Sigmoid colon (tissue), 4 donors: Measurements from ENCODE around the gene JAKMIP1.

Experiments used
- CTCF ChIP-seq, 4 experiments: fragments of 450-650 bp in 3 of 4; fragments of 200-600 bp in 1 of 4; IDR thresholded peaks; one replicate each; pipeline ENCODE4 v1.5.1; 2016 to 2019; ENCODE audit warnings: antibody characterized with exemption in 4 of 4, mild to moderate bottlenecking in 3 of 4, moderate library complexity in 2 of 4
- EP300 ChIP-seq, 4 donors: sonication (generic); formaldehyde crosslinking; IDR thresholded peaks; one replicate each; pipeline ENCODE4 v1.6.1; 2017; ENCODE audit warnings: antibody characterized with exemption in 4 of 4
- POLR2A ChIP-seq, 2 donors: fragments of 450-650 bp; IDR thresholded peaks; one replicate each; pipeline ENCODE4 v1.6.1; 2016; ENCODE audit warnings: antibody characterized with exemption in 2 of 2, mild to moderate bottlenecking in 2 of 2, moderate library complexity in 2 of 2
- POLR2AphosphoS5 ChIP-seq, 4 donors: sonication (generic); formaldehyde crosslinking; IDR thresholded peaks; one replicate each; pipeline ENCODE4 v1.6.1; 2017; ENCODE audit warnings: antibody characterized with exemption in 4 of 4

- TF ChIP-seq CTCF (IDR thresholded peaks at IDR 0.05) (no peak), POLR2A (IDR thresholded peaks at IDR 0.05) (no peak), EP300 (IDR thresholded peaks at IDR 0.05) (no peak), POLR2AphosphoS5 (IDR thresholded peaks at IDR 0.05) (no peak)
Measured at GRCh38 chr4:6114601-6115000, 85.7 kb downstream of the JAKMIP1 start.
